H9 (cell line): ENCODE data around the gene MUL1. TPM values are rescaled to one million over a fixed set of nuclear protein-coding genes. Genes with fewer than 3 reads are reported as not detected.

Experiments
- DNase-seq: peaks from one replicate; pipeline ENCODE4 v3.0.0-alpha.2; 2017
- H2AFZ ChIP-seq: one replicate; pipeline ENCODE4 v1.6.1; 2013; ENCODE audit warnings: mild to moderate bottlenecking, low read length, control low read depth, moderate library complexity
- H2AK5ac ChIP-seq: 2 replicates; pipeline ENCODE4 v1.6.1; 2013; ENCODE audit warnings: low read length, control low read depth, mixed read lengths; ENCODE audit not compliant: insufficient read length
- H2BK120ac ChIP-seq: one replicate; pipeline ENCODE4 v1.6.1; 2013; ENCODE audit warnings: low read depth, mild to moderate bottlenecking, low read length, control low read depth, inconsistent platforms; ENCODE audit not compliant: poor library complexity, severe bottlenecking
- H2BK12ac ChIP-seq: 2 replicates; pipeline ENCODE4 v1.6.1; 2013; ENCODE audit warnings: low read length, control low read depth, mixed read lengths, low read depth; ENCODE audit not compliant: insufficient read length
- H2BK15ac ChIP-seq: 2 replicates; pipeline ENCODE4 v1.6.1; 2013; ENCODE audit warnings: low read depth, low read length, control low read depth
- H2BK20ac ChIP-seq: one replicate; pipeline ENCODE4 v1.6.1; 2013; ENCODE audit warnings: low read depth, mild to moderate bottlenecking, low read length, control low read depth, inconsistent platforms; ENCODE audit not compliant: poor library complexity, severe bottlenecking
- H2BK5ac ChIP-seq: 2 replicates; pipeline ENCODE4 v1.6.1; 2013; ENCODE audit warnings: low read length, control low read depth, mixed read lengths; ENCODE audit not compliant: insufficient read length
- H3K14ac ChIP-seq: 2 replicates; pipeline ENCODE4 v1.6.1; 2013; ENCODE audit warnings: low read length, control low read depth; ENCODE audit not compliant: insufficient read depth
- H3K18ac ChIP-seq: 2 replicates; pipeline ENCODE4 v1.6.1; 2013; ENCODE audit warnings: low read depth, mild to moderate bottlenecking, mixed read lengths, low read length, control low read depth; ENCODE audit not compliant: insufficient read length
- H3K23ac ChIP-seq: 2 replicates; pipeline ENCODE4 v1.6.1; 2013; ENCODE audit warnings: low read length, control low read depth, mixed read lengths, low read depth; ENCODE audit not compliant: insufficient read length
- H3K23me2 ChIP-seq: 2 replicates; pipeline ENCODE4 v1.6.1; 2013; ENCODE audit warnings: low read depth, mild to moderate bottlenecking, mixed read lengths, low read length, control low read depth; ENCODE audit not compliant: insufficient read length, poor library complexity, severe bottlenecking
- H3K27ac ChIP-seq: 2 replicates; pipeline ENCODE4 v1.5.1; 2013; ENCODE audit warnings: low read length, control low read depth, mixed read lengths, low read depth; ENCODE audit not compliant: insufficient read length
- H3K27me3 ChIP-seq: 2 replicates; pipeline ENCODE4 v1.6.1; 2013; ENCODE audit warnings: low read length, control low read depth, inconsistent platforms; ENCODE audit not compliant: insufficient read depth
- H3K4ac ChIP-seq: 2 replicates; pipeline ENCODE4 v1.6.1; 2013; ENCODE audit warnings: low read depth, mild to moderate bottlenecking, control low read depth, inconsistent platforms, low read length, moderate library complexity
- H3K4me1 ChIP-seq: 2 replicates; pipeline ENCODE4 v1.6.1; 2013; ENCODE audit warnings: low read length, control low read depth, inconsistent platforms; ENCODE audit not compliant: insufficient read depth
- H3K4me2 ChIP-seq: 2 replicates; pipeline ENCODE4 v1.6.1; 2013; ENCODE audit warnings: low read length, control low read depth, mixed read lengths; ENCODE audit not compliant: insufficient read length, insufficient read depth
- H3K56ac ChIP-seq: 2 replicates; pipeline ENCODE4 v1.6.1; 2013; ENCODE audit warnings: low read depth, mild to moderate bottlenecking, mixed read lengths, low read length, control low read depth; ENCODE audit not compliant: insufficient read length
- H3K79me1 ChIP-seq: 2 replicates; pipeline ENCODE4 v1.6.1; 2013; ENCODE audit warnings: low read depth, mild to moderate bottlenecking, moderate library complexity, low read length, control low read depth, inconsistent platforms; ENCODE audit not compliant: insufficient read depth, poor library complexity, severe bottlenecking
- H3K79me2 ChIP-seq: 2 replicates; pipeline ENCODE4 v1.6.1; 2013; ENCODE audit warnings: low read length, control low read depth, inconsistent platforms; ENCODE audit not compliant: insufficient read depth
- H3K9ac ChIP-seq: 2 replicates; pipeline ENCODE4 v1.6.1; 2013; ENCODE audit warnings: low read length, control low read depth, mixed read lengths; ENCODE audit not compliant: insufficient read length; ENCODE audit errors: extremely low read depth
- H3K9me3 ChIP-seq: one replicate; pipeline ENCODE4 v1.6.1; 2013; ENCODE audit warnings: low read depth, low read length, inconsistent platforms; ENCODE audit not compliant: control insufficient read depth
- H3T11ph ChIP-seq: one replicate; pipeline ENCODE4 v1.6.1; 2013; ENCODE audit warnings: mild to moderate bottlenecking, low read length, control low read depth, inconsistent platforms
- H4K20me1 ChIP-seq: one replicate; pipeline ENCODE4 v1.6.1; 2013; ENCODE audit not compliant: control insufficient read depth, insufficient read length, insufficient read depth
- H4K5ac ChIP-seq: 2 replicates; pipeline ENCODE4 v1.6.1; 2013; ENCODE audit warnings: low read depth, mild to moderate bottlenecking, mixed read lengths, low read length, control low read depth; ENCODE audit not compliant: insufficient read length
- H4K8ac ChIP-seq: replicated peaks from 2 replicates; pipeline ENCODE4 v1.6.1; 2013; ENCODE audit warnings: low read length, control low read depth, mixed read lengths, low read depth; ENCODE audit not compliant: insufficient read length
- H4K91ac ChIP-seq: 2 replicates; pipeline ENCODE4 v1.6.1; 2013; ENCODE audit warnings: low read depth, mild to moderate bottlenecking, moderate library complexity, mixed read lengths, low read length, control low read depth; ENCODE audit not compliant: insufficient read length
- H3K27ac Mint-ChIP-seq, 3 experiments: 2 replicates in 2 of 3; 3 replicates in 1 of 3; pipeline ENCODE4 v1.8.0; 2020 to 2021; ENCODE audit warnings: mixed read lengths in 3 of 3, mild to moderate bottlenecking in 1 of 3, moderate library complexity in 1 of 3
- H3K27me3 Mint-ChIP-seq: 2 replicates; pipeline ENCODE4 v1.8.0; 2021; ENCODE audit warnings: low read depth, mild to moderate bottlenecking, moderate library complexity, mixed read lengths
- H3K36me3 Mint-ChIP-seq, 3 experiments: 2 replicates in 2 of 3; 3 replicates in 1 of 3; pipeline ENCODE4 v1.8.0; 2020 to 2021; ENCODE audit warnings: low read depth in 3 of 3, mixed read lengths in 3 of 3; ENCODE audit not compliant: insufficient read depth in 1 of 3
- H3K4me1 Mint-ChIP-seq, 2 experiments: 2 replicates each; pipeline ENCODE4 v1.8.0; 2020; ENCODE audit warnings: mixed read lengths in 2 of 2
- H3K4me3 Mint-ChIP-seq, 2 experiments: 2 replicates in 1 of 2; 3 replicates in 1 of 2; pipeline ENCODE4 v1.8.0; 2020 to 2021; ENCODE audit warnings: mild to moderate bottlenecking in 2 of 2, mixed read lengths in 2 of 2, moderate library complexity in 1 of 2
- H3K9me3 Mint-ChIP-seq, 2 experiments: 2 replicates in 1 of 2; 3 replicates in 1 of 2; pipeline ENCODE4 v1.8.0; 2020; ENCODE audit warnings: mild to moderate bottlenecking in 2 of 2, mixed read lengths in 2 of 2, moderate library complexity in 1 of 2
- CTCF ChIP-seq: fragments of 200-600 bp; sonication (generic); conservative IDR thresholded peaks from 3 replicates; pipeline ENCODE4 v1.8.0; 2021; ENCODE audit warnings: antibody characterized with exemption, mild to moderate bottlenecking
- WGBS: extraction: QIAGEN DNeasy Blood & Tissue Kit; methylation state at CpG from one replicate; pipeline ENCODE4 v1.1.7; 2013; ENCODE audit warnings: missing lambda C conversion rate, low lambda C conversion rate, mixed read lengths; ENCODE audit not compliant: insufficient read length; ENCODE audit errors: extremely low coverage; 5-methylcytosine and 5-hydroxymethylcytosine counted together
- total RNA-seq: library from RNA; stranded (reverse); gene quantifications from 2 replicates; pipeline ENCODE4 v1.2.1, GENCODE V29; 2021

MUL1 gene
- total RNA-seq, 1 experiment from 2014 or later = 27.1 TPM

DNA sequence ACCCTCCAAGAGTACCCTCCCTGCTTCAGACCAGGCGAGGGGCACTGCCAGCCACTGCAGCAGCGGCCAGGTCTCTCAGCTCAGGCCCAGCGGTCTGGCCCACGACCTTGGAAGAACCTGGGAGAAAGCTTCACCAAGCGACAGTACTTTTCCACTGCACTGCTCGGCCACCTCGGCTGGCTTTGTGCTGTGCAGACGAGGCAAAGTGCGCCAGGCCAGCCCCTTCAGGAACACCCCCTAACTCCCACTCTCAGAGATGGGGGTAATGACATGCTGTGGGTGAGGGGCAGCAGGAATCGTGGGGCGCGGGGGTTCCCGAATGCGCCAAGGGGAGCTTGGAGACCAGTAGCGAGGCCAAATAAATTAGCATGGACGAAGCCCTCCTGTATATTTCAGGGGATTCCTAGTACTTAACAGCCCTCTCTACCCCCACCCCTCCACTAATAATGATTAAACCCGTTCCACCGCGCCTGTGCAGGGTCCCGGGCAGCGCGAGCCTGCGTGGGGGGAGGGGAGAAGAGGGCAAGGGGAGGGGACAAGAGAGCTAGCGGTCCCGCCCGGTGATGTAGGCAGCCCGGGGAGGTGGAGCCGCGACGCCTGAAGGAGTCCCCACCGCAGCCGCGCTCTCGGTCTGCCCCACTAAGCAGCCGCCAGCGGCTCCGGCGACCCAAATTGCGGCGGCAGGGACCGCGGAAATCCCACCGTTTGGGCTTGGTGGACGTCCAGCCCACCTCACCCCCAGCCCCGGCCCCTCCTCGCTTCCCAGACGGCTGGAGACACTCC lies 44.2 kb upstream of the MUL1 start, which contains the start of gene FAM43B:
Gene FAM43B (plus strand): TSS at position 629 of the 783 bp plus-strand sequence. CDS start 401 bp downstream, outside the sequence.
- Histone ChIP-seq H2AK5ac (no peak within 1 kb of the TSS), H3K56ac (no peak within 1 kb of the TSS), H3K4me1 (no peaks in the 10 kb centered on the region), H2BK20ac (no peak within 1 kb of the TSS), H2BK12ac (no peak within 1 kb of the TSS), H4K8ac (no peak within 1 kb of the TSS), H2AFZ (no peak within 1 kb of the TSS), H3K23me2 (peaks cover 17% of the 10 kb centered on the region), H2BK5ac (no peak within 1 kb of the TSS), H3K4me2 (peak within 1 kb of the TSS; percentile 69), H4K91ac (no peak within 1 kb of the TSS), H3K27ac (no peak within 1 kb of the TSS), H3K23ac (no peak within 1 kb of the TSS), H3K27me3 (peaks cover 38% of the 10 kb centered on the region), H4K5ac (no peak within 1 kb of the TSS), H2BK15ac (no peak within 1 kb of the TSS; the same call in 1 of the 2 replicates), H3K4ac (no peak within 1 kb of the TSS), H3K18ac (no peak within 1 kb of the TSS), H3K9me3 (no peaks in the 10 kb centered on the region), H3K79me2 (no peaks in the 10 kb centered on the region), H3K9ac (peak within 1 kb of the TSS; percentile 38), H2BK120ac (no peak within 1 kb of the TSS), H3T11ph (no peak within 1 kb of the TSS), H3K79me1 (no peaks in the 10 kb centered on the region), H4K20me1 (no peaks in the 10 kb centered on the region), H3K14ac (peak within 1 kb of the TSS; percentile 43; the same call in 1 of the 2 replicates)
- Mint-ChIP-seq H3K36me3 (peaks cover 0 to 2% (median 0%) of the 10 kb centered on the region in 3 experiments; a peak in 1 of 7 replicates), H3K27me3 (peaks cover 61% of the 10 kb centered on the region), H3K27ac (no peak within 1 kb of the TSS; a peak in 1 of 7 replicates), H3K9me3 (no peaks in the 10 kb centered on the region; a peak in 1 of 5 replicates), H3K4me1 (peaks cover 3 to 7% of the 10 kb centered on the region in 2 experiments), H3K4me3 (peak within 1 kb of the TSS; percentile 49 to 85)
- peak; percentile 77 for DNase-seq
- no CpG with 5 or more reads among the region's 47 CpGs for WGBS
- no peak for TF ChIP-seq CTCF
